ENCODE results near the gene AKAP6.

Gene AKAP6

GRCh38 chr14:32300136-32300535 lies 29.0 kb upstream of the AKAP6 start:
- no peak overlapping the region for H3K9ac ChIP-seq
- H3K36me3 ChIP-seq (ENCODE audit: insufficient read depth), result no peaks in the 10 kb centered on the region
- no peak for TF ChIP-seq CTCF (conservative IDR thresholded peaks at IDR 0.05; ENCODE audit: low read depth, low read length)
- no peaks in the 10 kb centered on the region for H3K79me2 ChIP-seq (ENCODE audit: insufficient read depth, low read depth)
- no peaks in the 10 kb centered on the region for H4K20me1 ChIP-seq (ENCODE audit: insufficient read depth)
- H2AFZ ChIP-seq (ENCODE audit: low read depth), result no peak overlapping the region
- no peaks in the 10 kb centered on the region for H3K4me1 ChIP-seq (ENCODE audit: low read depth, poor library complexity, severe bottlenecking)
- no peaks in the 10 kb centered on the region for H3K27me3 ChIP-seq (ENCODE audit: insufficient read depth, low read depth)
- no peak overlapping the region for H3K4me3 ChIP-seq (IDR thresholded peaks at IDR 0.05; ENCODE audit: insufficient read depth, low read depth, low read length)
- no peak overlapping the region for H3K4me2 ChIP-seq
- no peak overlapping the region for H3K27ac ChIP-seq

DNA sequence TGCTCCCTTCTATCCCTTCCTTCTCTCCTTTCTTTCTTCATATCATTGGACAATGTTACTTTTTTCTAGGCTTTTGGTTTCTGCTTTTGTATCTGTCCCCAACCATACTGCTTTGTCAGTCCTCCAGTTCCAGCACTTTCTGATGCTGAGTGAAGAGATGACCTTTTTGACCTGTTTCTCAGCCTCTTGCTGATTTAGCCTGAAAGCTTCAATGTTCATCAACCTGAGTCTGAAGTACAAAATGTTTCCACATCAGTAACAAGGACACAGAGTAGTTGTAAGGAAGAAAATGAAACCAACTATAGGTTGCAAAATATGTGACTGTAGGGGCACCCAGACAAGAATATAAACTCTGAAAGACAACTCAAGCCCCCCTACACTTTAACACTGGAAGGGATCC lies 25.2 kb upstream of the AKAP6 start:
- Histone ChIP-seq H2AFZ (ENCODE audit: low read depth) (no peak overlapping the region), H3K36me3 (ENCODE audit: insufficient read depth) (no peaks in the 10 kb centered on the region), H3K4me1 (ENCODE audit: low read depth, poor library complexity, severe bottlenecking) (no peaks in the 10 kb centered on the region), H3K27me3 (ENCODE audit: insufficient read depth, low read depth) (no peaks in the 10 kb centered on the region), H3K27ac (no peak overlapping the region), H3K4me3 (IDR thresholded peaks at IDR 0.05; ENCODE audit: insufficient read depth, low read depth, low read length) (no peak overlapping the region), H3K9ac (no peak overlapping the region), H4K20me1 (ENCODE audit: insufficient read depth) (no peaks in the 10 kb centered on the region), H3K79me2 (ENCODE audit: insufficient read depth, low read depth) (no peaks in the 10 kb centered on the region), H3K4me2 (no peak overlapping the region)
- TF ChIP-seq CTCF (conservative IDR thresholded peaks at IDR 0.05; ENCODE audit: low read depth, low read length), result no peak

DNA sequence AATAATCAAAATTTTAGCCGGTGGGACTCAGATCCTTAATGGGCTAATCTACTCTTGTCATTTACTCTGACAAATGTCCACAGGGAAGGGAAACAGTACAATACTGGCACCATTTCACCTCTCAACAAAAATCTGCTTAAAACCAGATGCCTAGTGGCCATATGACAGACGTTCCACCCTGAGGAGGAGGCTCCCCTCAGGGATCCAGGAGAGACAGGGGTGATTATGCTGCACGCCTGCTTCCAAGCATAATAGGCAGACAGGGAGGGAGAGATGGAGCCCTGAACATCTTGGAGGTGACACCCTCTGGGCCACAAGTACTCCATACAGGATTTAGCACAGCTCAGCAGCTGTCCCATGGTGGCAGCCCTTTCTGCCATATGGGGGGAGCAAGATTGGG lies 24.8 kb upstream of the AKAP6 start:
- no peak for TF ChIP-seq CTCF (conservative IDR thresholded peaks at IDR 0.05; ENCODE audit: low read depth, low read length)
- Histone ChIP-seq H2AFZ (ENCODE audit: low read depth) (no peak overlapping the region), H3K4me2 (no peak overlapping the region), H3K27me3 (ENCODE audit: insufficient read depth, low read depth) (no peaks in the 10 kb centered on the region), H3K79me2 (ENCODE audit: insufficient read depth, low read depth) (no peaks in the 10 kb centered on the region), H3K4me3 (IDR thresholded peaks at IDR 0.05; ENCODE audit: insufficient read depth, low read depth, low read length) (no peak overlapping the region), H3K4me1 (ENCODE audit: low read depth, poor library complexity, severe bottlenecking) (no peaks in the 10 kb centered on the region), H3K36me3 (ENCODE audit: insufficient read depth) (no peaks in the 10 kb centered on the region), H3K27ac (no peak overlapping the region), H4K20me1 (ENCODE audit: insufficient read depth) (no peaks in the 10 kb centered on the region), H3K9ac (no peak overlapping the region)

GRCh38 chr14:32306549-32306948 lies 22.5 kb upstream of the AKAP6 start:
- Histone ChIP-seq H3K79me2 (ENCODE audit: insufficient read depth, low read depth) (no peaks in the 10 kb centered on the region), H4K20me1 (ENCODE audit: insufficient read depth) (no peaks in the 10 kb centered on the region), H3K36me3 (ENCODE audit: insufficient read depth) (no peaks in the 10 kb centered on the region), H2AFZ (ENCODE audit: low read depth) (no peak overlapping the region), H3K27ac (no peak overlapping the region), H3K4me3 (IDR thresholded peaks at IDR 0.05; ENCODE audit: insufficient read depth, low read depth, low read length) (no peak overlapping the region), H3K9ac (no peak overlapping the region), H3K27me3 (ENCODE audit: insufficient read depth, low read depth) (no peaks in the 10 kb centered on the region), H3K4me1 (ENCODE audit: low read depth, poor library complexity, severe bottlenecking) (no peaks in the 10 kb centered on the region), H3K4me2 (no peak overlapping the region)
- TF ChIP-seq CTCF (conservative IDR thresholded peaks at IDR 0.05; ENCODE audit: low read depth, low read length), result no peak

Data from KMS-11 (cell line).